ENCODE measurements around the gene CCT8L2. TPM values are rescaled to one million over a fixed set of nuclear protein-coding genes. Genes with fewer than 3 reads are reported as not detected.
"Not testable (repeated sequence)": the region's sequence is repeated elsewhere in the genome, so short reads cannot be mapped to it uniquely, and the experiment has no call there.

Gene CCT8L2
- total RNA-seq, result not detected

- H3K4me3 ChIP-seq; intact Hi-C loops (cut with DNase I); DNase-seq; H3K9ac ChIP-seq (ENCODE audit: low read depth in 2 of 2, low read length in 2 of 2); H3K27ac ChIP-seq; H3K4me1 ChIP-seq; H3K27me3 ChIP-seq; H3K36me3 ChIP-seq; H3K9me3 ChIP-seq: not testable (repeated sequence)
Measured at GRCh38 chr22:16592710-16593109, at the start of gene CCT8L2. CCT8L2 (minus strand) TSS chr22:16592810; CDS start chr22:16592550, 260 bp downstream.

GRCh38 chr22:16635442-16635841 is 42.8 kb upstream of the CCT8L2 start:
- H3K36me3 ChIP-seq; DNase-seq; H3K4me1 ChIP-seq; H3K9ac ChIP-seq (ENCODE audit: low read depth in 2 of 2, low read length in 2 of 2); H3K9me3 ChIP-seq; intact Hi-C loops (cut with DNase I); H3K27me3 ChIP-seq; H3K27ac ChIP-seq; H3K4me3 ChIP-seq: not testable (repeated sequence)

GRCh38 chr22:16634092-16634491 is 41.5 kb upstream of the CCT8L2 start:
- DNase-seq; H3K9ac ChIP-seq (ENCODE audit: low read depth in 2 of 2, low read length in 2 of 2); H3K4me3 ChIP-seq; H3K9me3 ChIP-seq; H3K27ac ChIP-seq; H3K36me3 ChIP-seq; intact Hi-C loops (cut with DNase I); H3K4me1 ChIP-seq; H3K27me3 ChIP-seq: not testable (repeated sequence)

GRCh38 chr22:16628476-16628875 is 35.9 kb upstream of the CCT8L2 start:
- H3K4me3 ChIP-seq; H3K9me3 ChIP-seq; H3K9ac ChIP-seq (ENCODE audit: low read depth in 2 of 2, low read length in 2 of 2); H3K27ac ChIP-seq; H3K4me1 ChIP-seq; H3K27me3 ChIP-seq; H3K36me3 ChIP-seq; DNase-seq; intact Hi-C loops (cut with DNase I): not testable (repeated sequence)

GRCh38 chr22:16625018-16625417 is 32.4 kb upstream of the CCT8L2 start:
- H3K9ac ChIP-seq (ENCODE audit: low read depth in 2 of 2, low read length in 2 of 2); H3K4me1 ChIP-seq; H3K27ac ChIP-seq; intact Hi-C loops (cut with DNase I); H3K36me3 ChIP-seq; H3K27me3 ChIP-seq; H3K4me3 ChIP-seq; H3K9me3 ChIP-seq; DNase-seq: not testable (repeated sequence)

GRCh38 chr22:16623595-16623994 is 31.0 kb upstream of the CCT8L2 start:
- H3K9me3 ChIP-seq; H3K27ac ChIP-seq; DNase-seq; H3K27me3 ChIP-seq; H3K4me3 ChIP-seq; intact Hi-C loops (cut with DNase I); H3K4me1 ChIP-seq; H3K9ac ChIP-seq (ENCODE audit: low read depth in 2 of 2, low read length in 2 of 2); H3K36me3 ChIP-seq: not testable (repeated sequence)

- H3K27ac ChIP-seq; H3K27me3 ChIP-seq; H3K9ac ChIP-seq (ENCODE audit: low read depth in 2 of 2, low read length in 2 of 2); DNase-seq; H3K9me3 ChIP-seq; H3K36me3 ChIP-seq; intact Hi-C loops (cut with DNase I); H3K4me1 ChIP-seq; H3K4me3 ChIP-seq: not testable (repeated sequence)
Measured at GRCh38 chr22:16617516-16617915, 24.9 kb upstream of the CCT8L2 start.

GRCh38 chr22:16616390-16616938 is 23.9 kb upstream of the CCT8L2 start:
- H3K27me3 ChIP-seq; intact Hi-C loops (cut with DNase I); DNase-seq; H3K9ac ChIP-seq (ENCODE audit: low read depth in 2 of 2, low read length in 2 of 2); H3K36me3 ChIP-seq; H3K9me3 ChIP-seq; H3K4me1 ChIP-seq; H3K27ac ChIP-seq; H3K4me3 ChIP-seq: not testable (repeated sequence)

GRCh38 chr22:16615606-16616245 is 23.1 kb upstream of the CCT8L2 start:
- H3K27ac ChIP-seq; H3K9me3 ChIP-seq; H3K36me3 ChIP-seq; DNase-seq; H3K27me3 ChIP-seq; H3K9ac ChIP-seq (ENCODE audit: low read depth in 2 of 2, low read length in 2 of 2); H3K4me1 ChIP-seq; intact Hi-C loops (cut with DNase I); H3K4me3 ChIP-seq: not testable (repeated sequence)

- DNase-seq, result no peak
- intact Hi-C loops (cut with DNase I), result no loop called here
- H3K27me3 ChIP-seq, result no peaks in the 10 kb centered on the region
- H3K9me3 ChIP-seq, result no peaks in the 10 kb centered on the region
- H3K27ac ChIP-seq, result no peak overlapping the region
- H3K9ac ChIP-seq (ENCODE audit: low read depth in 2 of 2, low read length in 2 of 2), result no peak overlapping the region
- no peaks in the 10 kb centered on the region for H3K4me1 ChIP-seq
- no peak for TF ChIP-seq CTCF (IDR thresholded peaks at IDR 0.05)
- H3K36me3 ChIP-seq, result no peaks in the 10 kb centered on the region
- H3K4me3 ChIP-seq, result no peak overlapping the region
Measured at GRCh38 chr22:16609548-16610261, 17.1 kb upstream of the CCT8L2 start.

All from colonic mucosa (tissue), 4 donors.